K562 (cell line): ENCODE data around the gene HRH1. TPM values are rescaled to one million over a fixed set of nuclear protein-coding genes. Genes with fewer than 3 reads are reported as not detected.

Experiments
- FOXM1 ChIP-seq, 2 experiments: fragments of 450-650 bp in 1 of 2; sonication (generic) in 1 of 2; formaldehyde crosslinking in 1 of 2; IDR thresholded peaks; 2 replicates each; pipeline versions ENCODE4 v1.6.1 to v1.9.0; 2017 to 2022; ENCODE audit warnings: low read depth in 2 of 2, mild to moderate bottlenecking in 2 of 2, missing genetic modification reagents in 1 of 2, moderate library complexity in 1 of 2
- HNRNPUL1 ChIP-seq: fragments of 200-400 bp; formaldehyde crosslinking; IDR thresholded peaks from 2 replicates; pipeline ENCODE4 v1.6.1; 2017; ENCODE audit warnings: low read length
- RUNX1 ChIP-seq: sonication (generic); IDR thresholded peaks from 2 replicates; pipeline ENCODE4 v1.6.1; 2016; ENCODE audit warnings: antibody characterized with exemption, low read depth
- SMAD3 ChIP-seq: fragments of 450-650 bp; formaldehyde crosslinking; conservative IDR thresholded peaks from 2 replicates; pipeline ENCODE4 v1.4.0; 2020; ENCODE audit warnings: mild to moderate bottlenecking
- ZFP91 ChIP-seq: sonication (generic); formaldehyde crosslinking; IDR thresholded peaks from 2 replicates; pipeline ENCODE4 v1.8.0; 2022; ENCODE audit warnings: mild to moderate bottlenecking, missing genetic modification reagents
- ZNF584 ChIP-seq: fragments of 200-800 bp; sonication (Bioruptor generic); IDR thresholded peaks from 2 replicates; pipeline ENCODE4 v1.6.1; 2016; ENCODE audit warnings: low read depth, mild to moderate bottlenecking, missing genetic modification characterization, missing compliant biosample characterization
- polyA plus RNA-seq, 8 experiments: library from polyadenylated mRNA; depleted of rRNA in 4 of 8; stranded (reverse) in 5 of 8; unstranded in 3 of 8; fragments of >200 nt; fragmentation: Nextera tagmentation in 2 of 8; fragmentation: Illumina TruSeq in 1 of 8; extraction: Ambion mirVana in 2 of 8; extraction: Trizol in 1 of 8; gene quantifications; 2 replicates each; pipeline versions ENCODE4 v1.2.1 to v1.2.3, GENCODE V29; 2011 to 2014; ENCODE audit warnings: inconsistent platforms in 1 of 8, missing spikeins in 1 of 8
- total RNA-seq, 7 experiments: library from RNA; depleted of rRNA in 6 of 7; stranded (reverse); fragments of >200 nt in 6 of 7; fragmentation: Illumina TruSeq in 2 of 7; extraction: Trizol in 2 of 7; gene quantifications; 2 replicates each; pipeline versions ENCODE4 v1.2.1 to v1.2.3, GENCODE V29; 2011 to 2021; ENCODE audit warnings: low replicate concordance in 1 of 7
- TF ChIP-seq, protein P1 (sequence below): IDR thresholded peaks from 3 replicates; pipeline ENCODE4 v1.6.1; 2011; ENCODE audit warnings: borderline replicate concordance, mild to moderate bottlenecking, moderate library complexity; ENCODE audit not compliant: insufficient read length; ENCODE audit errors: extremely low read depth
- TF ChIP-seq, protein P2 (sequence below): fragments of 450-650 bp; formaldehyde crosslinking; IDR thresholded peaks from 2 replicates; pipeline ENCODE4 v1.4.0; 2020; ENCODE audit warnings: mild to moderate bottlenecking, mixed read lengths
- TF ChIP-seq, protein P3 (sequence below): fragments of 250-450 bp; sonication (Bioruptor Pico); IDR thresholded peaks from 2 replicates; pipeline ENCODE4 v1.4.0; 2020

HRH1 gene
- total and polyA plus RNA-seq, 9 of the 15 experiments (the other 6 are each of a cell fraction or from before 2014, with no cell fraction given) = 0.03 to 0.15 (median 0.06) TPM; not detected in 1

- TF ChIP-seq ZFP91 (CRISPR knock-in tag) = no peak
- TF ChIP-seq, protein P1, sequence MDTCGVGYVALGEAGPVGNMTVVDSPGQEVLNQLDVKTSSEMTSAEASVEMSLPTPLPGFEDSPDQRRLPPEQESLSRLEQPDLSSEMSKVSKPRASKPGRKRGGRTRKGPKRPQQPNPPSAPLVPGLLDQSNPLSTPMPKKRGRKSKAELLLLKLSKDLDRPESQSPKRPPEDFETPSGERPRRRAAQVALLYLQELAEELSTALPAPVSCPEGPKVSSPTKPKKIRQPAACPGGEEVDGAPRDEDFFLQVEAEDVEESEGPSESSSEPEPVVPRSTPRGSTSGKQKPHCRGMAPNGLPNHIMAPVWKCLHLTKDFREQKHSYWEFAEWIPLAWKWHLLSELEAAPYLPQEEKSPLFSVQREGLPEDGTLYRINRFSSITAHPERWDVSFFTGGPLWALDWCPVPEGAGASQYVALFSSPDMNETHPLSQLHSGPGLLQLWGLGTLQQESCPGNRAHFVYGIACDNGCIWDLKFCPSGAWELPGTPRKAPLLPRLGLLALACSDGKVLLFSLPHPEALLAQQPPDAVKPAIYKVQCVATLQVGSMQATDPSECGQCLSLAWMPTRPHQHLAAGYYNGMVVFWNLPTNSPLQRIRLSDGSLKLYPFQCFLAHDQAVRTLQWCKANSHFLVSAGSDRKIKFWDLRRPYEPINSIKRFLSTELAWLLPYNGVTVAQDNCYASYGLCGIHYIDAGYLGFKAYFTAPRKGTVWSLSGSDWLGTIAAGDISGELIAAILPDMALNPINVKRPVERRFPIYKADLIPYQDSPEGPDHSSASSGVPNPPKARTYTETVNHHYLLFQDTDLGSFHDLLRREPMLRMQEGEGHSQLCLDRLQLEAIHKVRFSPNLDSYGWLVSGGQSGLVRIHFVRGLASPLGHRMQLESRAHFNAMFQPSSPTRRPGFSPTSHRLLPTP = no peak
- no peak for TF ChIP-seq RUNX1
- TF ChIP-seq FOXM1 (IDR thresholded peaks at IDR 0.05; ENCODE audit: low read depth) = no peak
- TF ChIP-seq FOXM1 (CRISPR knock-in tag; IDR thresholded peaks at IDR 0.05; ENCODE audit: low read depth) = no peak
- TF ChIP-seq, protein P2, sequence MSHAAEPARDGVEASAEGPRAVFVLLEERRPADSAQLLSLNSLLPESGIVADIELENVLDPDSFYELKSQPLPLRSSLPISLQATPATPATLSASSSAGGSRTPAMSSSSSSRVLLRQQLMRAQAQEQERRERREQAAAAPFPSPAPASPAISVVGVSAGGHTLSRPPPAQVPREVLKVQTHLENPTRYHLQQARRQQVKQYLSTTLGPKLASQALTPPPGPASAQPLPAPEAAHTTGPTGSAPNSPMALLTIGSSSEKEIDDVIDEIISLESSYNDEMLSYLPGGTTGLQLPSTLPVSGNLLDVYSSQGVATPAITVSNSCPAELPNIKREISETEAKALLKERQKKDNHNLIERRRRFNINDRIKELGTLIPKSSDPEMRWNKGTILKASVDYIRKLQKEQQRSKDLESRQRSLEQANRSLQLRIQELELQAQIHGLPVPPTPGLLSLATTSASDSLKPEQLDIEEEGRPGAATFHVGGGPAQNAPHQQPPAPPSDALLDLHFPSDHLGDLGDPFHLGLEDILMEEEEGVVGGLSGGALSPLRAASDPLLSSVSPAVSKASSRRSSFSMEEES (CRISPR knock-in tag) = peak; percentile 88
- no peak for TF ChIP-seq SMAD3
- TF ChIP-seq ZNF584 (CRISPR knock-in tag) = no peak
- TF ChIP-seq, protein P3, sequence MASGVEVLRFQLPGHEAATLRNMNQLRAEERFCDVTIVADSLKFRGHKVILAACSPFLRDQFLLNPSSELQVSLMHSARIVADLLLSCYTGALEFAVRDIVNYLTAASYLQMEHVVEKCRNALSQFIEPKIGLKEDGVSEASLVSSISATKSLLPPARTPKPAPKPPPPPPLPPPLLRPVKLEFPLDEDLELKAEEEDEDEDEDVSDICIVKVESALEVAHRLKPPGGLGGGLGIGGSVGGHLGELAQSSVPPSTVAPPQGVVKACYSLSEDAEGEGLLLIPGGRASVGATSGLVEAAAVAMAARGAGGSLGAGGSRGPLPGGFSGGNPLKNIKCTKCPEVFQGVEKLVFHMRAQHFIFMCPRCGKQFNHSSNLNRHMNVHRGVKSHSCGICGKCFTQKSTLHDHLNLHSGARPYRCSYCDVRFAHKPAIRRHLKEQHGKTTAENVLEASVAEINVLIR = no peak
- no peak for TF ChIP-seq HNRNPUL1
- TF ChIP-seq, all 486 proteins: peak for 3
These were observed 60.2 kb downstream of the HRH1 start (continued) for GRCh38 chr3:11214451-11214978.
